Stimulated activated CD4-positive, alpha-beta T cell treated with anti-CD3 and anti-CD28 coated beads, Interleukin-4, amount 100 ng/mL, for 4 hours (primary cell): ENCODE measurements around the gene CEP170B.
"Not testable (repeated sequence)": the region's sequence is repeated elsewhere in the genome, so short reads cannot be mapped to it uniquely, and the experiment has no call there.

ENCODE experiments used
- DNase-seq, 2 experiments: peaks; one replicate each; pipeline ENCODE4 v3.0.0-alpha.2; 2020

The CEP170B gene

DNA sequence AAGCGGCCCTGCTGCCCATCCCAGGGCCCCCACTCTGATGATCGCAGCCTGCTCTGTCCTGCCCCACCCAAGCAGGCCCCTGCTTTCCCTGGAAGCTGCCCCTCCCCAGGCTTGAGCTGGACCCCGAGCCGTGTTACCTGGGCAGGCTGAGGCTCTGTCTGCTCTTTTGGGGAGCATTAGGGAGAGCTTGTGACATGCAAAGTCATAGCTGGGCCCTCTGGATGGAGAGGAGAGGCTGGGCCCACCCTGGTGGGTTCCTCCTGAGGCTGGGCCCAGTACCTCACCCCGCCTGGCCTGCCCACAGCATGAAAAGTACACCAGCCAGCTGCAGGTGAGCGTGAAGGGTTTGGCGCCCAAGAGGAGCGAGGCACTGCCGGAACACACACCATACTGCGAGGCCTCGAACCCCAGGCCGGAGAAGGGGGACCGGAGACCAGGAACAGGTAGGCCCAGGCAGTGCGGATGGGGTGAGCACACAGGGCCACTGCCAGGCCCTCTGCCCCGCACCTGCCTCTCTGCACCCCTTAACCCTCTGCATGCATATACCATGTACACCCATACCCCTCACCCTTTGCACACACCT lies 15.0 kb downstream of the CEP170B start:
- DNase-seq: no peak

DNA sequence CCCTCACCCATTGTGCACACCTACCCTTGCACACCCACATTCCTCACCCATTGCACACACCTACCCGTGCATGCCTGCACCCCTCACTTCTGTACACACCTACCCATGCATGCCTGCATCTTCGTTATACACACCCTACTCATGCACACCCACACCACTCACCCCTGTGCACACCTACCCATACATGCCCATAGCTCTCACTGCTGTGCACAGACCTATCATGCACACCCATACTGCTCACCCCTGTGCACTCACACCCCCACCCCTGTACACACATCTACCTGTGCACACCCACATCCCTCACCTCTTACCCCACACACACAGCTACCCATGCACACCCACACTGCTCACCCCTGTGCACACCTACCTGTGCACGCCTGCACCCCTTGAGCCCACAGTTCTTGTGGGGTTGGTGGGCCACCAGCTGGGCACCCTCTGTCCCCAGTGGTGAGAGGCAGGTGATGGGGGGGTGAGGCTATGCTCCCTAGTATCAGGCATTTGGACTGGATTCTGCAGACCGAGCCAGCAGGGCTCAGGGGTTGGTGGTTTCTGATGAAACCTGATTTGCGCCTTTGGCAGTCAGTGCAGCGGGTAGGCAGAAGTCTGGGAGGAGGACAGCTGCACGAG lies 15.6 kb downstream of the CEP170B start:
- no peak for DNase-seq

- DNase-seq: no peak
Measured at GRCh38 chr14:104881369-104881979, 16.4 kb downstream of the CEP170B start.

DNA sequence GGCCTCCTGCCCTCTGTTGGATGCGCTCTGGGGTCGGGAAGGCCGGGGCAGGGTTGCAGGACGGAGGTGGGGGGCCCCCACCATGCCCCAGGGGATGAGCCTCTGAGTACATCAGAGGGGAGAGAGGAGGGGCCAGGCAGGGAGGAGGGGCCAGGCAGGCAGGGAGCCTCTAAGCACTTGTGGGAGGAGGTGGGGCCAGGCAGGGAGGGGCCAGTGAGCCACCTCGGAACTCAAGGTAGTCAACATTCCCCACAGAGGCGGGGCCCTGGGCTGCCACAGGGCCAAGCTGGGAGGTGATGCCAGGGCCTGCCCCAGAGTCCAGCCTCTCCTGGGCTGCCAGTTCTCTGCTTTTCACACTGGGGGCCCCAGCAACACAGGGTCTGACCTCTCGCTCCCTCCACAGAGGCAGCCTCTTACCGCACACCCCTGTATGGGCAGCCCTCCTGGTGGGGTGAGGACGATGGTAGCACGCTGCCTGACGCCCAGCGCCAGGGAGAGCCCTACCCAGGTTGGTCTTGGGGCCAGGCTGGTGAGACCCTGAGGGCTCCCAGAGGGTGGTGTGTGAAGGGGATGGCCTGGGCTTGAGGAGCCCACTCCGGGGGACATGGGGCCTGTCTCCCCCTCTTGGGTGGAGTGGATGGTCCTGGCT lies 17.4 kb downstream of the CEP170B start:
- peak in 1 of 2 experiments; percentile 15 for DNase-seq

- no peak for DNase-seq
Measured at GRCh38 chr14:104882991-104883660, 18.1 kb downstream of the CEP170B start.

GRCh38 chr14:104883681-104884361 lies 18.8 kb downstream of the CEP170B start:
- no peak for DNase-seq

DNA sequence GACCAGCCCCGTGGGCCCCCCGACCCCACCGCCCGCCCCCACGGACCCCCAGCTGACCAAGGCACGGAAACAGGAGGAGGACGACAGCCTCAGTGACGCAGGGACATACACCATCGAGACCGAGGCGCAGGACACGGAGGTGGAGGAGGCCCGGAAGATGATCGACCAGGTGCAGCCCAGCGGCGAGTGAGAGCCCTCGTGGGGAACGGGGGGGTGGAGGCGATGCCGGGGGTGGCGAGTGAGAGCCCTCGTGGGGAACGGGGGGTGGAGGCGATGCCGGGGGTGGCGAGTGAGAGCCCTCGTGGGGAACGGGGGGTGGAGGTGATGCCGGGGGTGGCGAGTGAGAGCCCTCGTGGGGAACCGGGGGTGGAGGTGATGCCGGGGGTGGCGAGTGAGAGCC lies 19.3 kb downstream of the CEP170B start:
- DNase-seq: not testable (repeated sequence)

DNA sequence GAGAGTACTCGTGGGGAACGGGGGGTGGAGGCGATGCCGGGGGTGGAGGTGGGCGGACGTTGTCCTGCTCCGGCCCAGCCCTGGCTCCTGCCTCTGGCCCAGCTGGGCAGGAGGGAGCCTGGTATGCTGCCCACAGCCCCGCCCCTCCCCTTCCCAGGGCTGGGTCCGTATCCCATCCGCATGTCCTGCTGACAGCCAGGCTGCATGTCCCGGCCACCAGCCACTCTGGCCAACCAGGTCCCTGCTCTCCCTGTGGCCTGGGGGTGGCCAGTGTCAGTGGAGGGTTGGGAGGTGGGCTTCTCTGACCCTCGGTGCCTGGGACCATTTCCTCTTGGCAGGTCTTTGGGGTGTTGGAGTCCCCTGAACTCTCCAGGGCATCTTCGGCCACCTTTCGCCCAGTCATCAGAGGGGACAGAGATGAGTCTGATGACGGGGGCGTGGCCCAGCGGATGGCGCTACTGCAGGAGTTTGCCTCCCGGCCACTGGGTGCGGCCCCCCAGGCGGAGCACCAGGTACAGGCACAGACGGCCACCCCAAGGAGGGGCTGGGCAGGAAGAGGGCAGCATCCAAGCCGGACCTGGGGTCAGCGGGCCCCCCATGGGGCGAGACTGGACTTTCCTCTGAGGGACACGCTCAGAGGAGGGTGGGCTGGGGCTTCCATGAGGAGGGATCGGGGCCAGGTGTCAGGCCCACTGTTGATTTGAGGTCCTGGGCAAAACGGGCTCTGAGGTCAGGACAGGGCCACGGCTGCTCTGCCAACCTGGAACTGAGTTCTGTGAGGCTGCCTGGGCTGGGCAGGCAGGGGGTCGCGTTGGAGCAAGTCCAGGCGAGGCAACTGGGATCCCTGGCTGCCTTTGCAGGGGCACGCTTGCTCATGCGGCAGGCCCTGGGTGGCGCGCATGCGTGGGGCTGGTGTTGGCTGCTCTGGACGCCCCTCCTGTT lies 20.2 kb downstream of the CEP170B start:
- DNase-seq: no peak

- no peak for DNase-seq
Measured at GRCh38 chr14:104885973-104886689, 21.1 kb downstream of the CEP170B start.

DNA sequence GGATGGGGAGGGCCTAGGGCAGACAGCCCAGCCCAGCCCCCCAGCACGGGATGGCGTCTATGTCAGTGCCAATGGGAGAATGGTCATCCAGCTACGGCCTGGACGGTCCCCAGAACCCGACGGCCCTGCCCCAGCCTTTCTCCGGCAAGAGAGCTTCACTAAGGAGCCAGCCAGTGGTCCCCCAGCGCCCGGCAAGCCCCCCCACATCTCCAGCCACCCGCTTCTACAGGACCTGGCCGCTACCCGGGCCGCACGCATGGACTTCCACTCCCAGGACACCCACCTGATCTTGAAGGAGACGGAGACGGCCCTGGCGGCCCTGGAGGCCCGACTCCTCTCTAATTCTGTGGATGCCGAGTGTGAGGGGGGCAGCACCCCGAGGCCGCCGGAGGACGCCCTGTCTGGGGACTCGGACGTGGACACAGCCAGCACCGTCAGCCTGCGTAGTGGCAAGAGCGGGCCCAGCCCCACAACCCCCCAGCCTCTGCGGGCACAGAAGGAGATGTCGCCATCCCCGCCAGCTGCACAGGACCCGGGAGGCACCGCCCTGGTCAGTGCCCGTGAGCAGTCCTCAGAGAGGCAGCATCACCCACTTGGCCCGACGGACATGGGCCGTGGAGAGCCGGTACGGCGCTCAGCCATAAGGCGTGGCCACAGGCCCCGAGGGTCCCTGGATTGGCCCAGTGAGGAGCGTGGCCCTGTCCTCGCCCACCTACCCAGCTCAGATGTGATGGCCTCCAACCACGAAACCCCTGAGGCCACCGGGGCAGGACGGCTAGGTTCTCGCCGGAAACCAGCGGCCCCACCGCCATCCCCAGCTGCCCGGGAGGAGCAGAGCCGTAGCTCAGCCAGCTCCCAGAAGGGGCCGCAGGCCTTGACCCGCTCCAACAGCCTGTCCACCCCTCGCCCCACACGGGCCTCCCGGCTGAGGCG lies 21.9 kb downstream of the CEP170B start:
- DNase-seq: no peak

DNA sequence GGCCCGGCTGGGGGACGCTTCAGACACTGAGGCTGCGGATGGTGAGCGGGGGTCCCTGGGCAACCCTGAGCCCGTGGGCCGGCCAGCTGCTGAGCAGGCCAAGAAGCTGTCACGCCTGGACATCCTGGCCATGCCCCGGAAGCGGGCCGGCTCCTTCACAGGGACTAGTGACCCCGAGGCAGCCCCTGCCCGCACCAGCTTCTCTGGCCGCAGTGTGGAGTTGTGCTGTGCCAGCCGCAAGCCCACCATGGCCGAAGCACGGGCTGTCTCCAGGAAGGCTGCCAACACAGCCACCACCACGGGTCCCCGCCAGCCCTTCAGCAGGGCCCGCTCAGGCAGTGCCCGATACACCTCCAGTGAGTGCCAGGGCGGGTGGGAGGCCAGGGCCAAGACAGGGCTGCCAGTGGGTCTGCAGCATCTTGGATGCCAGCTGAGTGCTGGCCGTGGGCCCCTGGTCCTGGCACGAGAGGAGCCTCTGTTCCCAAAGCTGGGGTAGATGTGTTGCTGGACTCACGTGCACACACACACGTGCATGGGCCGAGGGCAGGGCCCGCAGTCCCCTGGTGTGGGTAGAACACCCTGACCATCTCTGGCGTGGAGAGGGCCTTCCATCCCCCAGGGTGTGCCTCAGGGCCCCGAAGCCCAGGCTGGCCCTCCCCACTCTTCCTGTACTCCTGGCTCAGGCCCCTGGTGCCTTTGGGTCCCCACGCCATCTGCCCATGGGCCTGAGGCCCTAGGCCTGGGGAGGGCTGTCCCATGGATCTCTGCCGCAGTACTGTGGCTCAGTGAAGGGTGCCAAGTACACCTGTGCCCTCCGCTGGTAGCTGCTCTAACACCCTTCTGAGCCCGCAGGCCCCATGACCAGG lies 22.8 kb downstream of the CEP170B start:
- no peak for DNase-seq

DNA sequence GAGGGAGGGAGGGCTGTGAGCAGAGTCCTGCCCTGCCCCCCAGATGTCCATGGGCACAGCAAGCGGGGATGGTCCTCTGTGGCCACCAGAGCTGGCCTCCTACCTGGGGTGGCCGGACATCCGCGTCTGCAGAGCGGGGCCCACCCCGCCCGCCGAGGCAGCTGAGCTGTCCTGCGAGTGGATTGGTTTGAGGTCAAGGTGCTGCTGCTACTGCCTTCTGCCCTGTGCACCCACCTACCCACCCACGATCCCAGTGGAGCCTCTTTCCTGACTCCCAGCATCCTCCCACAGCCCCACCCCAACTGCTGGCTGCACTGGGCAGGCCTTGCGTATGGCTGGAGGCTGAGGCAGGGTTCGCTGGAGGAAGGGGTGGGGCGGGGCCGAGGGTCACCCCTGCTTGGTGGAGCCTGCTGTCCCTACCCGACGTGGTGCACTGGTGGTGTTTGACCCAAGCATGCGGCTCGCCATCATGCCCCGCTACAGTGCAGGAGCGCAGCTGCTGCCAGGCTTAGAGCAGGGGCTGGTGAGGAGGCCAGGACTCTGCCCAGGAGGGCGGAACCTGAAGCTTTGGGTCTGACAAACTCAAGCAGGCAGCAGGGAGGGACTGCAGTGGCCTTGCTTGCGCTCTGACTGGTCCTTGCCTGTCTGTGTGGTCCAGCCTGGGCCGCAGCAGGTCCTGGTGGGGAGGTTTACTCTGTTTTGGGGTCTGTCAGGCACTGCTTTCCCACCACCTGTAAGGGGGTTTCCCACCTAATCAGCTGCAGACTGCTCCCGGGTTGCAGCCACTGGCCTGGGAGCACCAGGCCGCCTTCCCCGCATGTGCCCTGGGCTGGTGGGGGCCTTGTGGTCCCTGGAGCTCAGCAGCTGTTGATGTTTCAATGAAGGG lies 23.7 kb downstream of the CEP170B start:
- no peak for DNase-seq

DNA sequence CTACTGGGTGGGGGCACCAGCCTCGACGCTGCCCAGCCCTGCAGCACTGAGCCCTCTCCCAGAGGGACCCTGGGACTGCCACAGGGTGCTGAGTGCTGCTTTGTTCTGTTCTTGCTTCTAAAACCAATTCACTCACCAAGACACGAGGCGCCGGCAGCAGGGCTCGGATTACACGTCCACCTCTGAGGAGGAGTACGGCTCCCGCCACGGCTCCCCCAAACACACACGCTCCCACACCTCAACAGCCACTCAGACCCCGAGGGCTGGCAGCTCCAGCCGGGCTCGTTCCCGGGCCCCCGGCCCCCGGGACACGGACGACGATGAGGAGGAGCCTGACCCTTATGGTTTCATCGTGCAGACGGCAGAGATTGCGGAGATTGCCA lies 24.3 kb downstream of the CEP170B start:
- no peak for DNase-seq

DNA sequence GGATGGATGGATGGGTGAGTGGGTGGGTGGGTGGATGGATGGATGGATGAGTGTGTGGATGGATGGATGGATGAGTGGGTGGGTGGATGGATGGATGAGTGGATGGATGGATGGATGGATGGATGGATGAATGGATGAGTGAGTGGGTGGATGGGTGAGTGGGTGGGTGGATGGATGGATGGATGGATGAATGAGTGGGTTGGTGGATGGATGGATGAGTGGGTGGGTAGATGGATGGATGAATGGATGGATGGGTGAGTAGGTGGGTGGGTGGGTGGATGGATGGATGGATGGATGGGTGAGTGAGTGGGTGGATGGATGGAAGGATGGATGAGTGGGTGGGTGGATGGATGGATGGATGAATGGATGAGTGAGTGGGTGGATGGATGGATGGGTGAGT lies 25.2 kb downstream of the CEP170B start:
- not testable (repeated sequence) for DNase-seq

- DNase-seq: no peak
Measured at GRCh38 chr14:104891121-104891551, 26.1 kb downstream of the CEP170B start.

- DNase-seq: no peak
Measured at GRCh38 chr14:104891664-104892530, 26.8 kb downstream of the CEP170B start.
